Measurements from ENCODE around the gene FATE1. TPM values are rescaled to one million over a fixed set of nuclear protein-coding genes. Genes with fewer than 3 reads are reported as not detected.

The FATE1 gene
- total RNA-seq, 1 donor from 2014 or later: not detected

GRCh38 chrX:151687635-151688034 is 28.2 kb upstream of the FATE1 start:
- Mint-ChIP-seq H3K36me3 (ENCODE audit: unreplicated experiment) (no peaks in the 10 kb centered on the region), H3K4me1 (ENCODE audit: unreplicated experiment) (no peaks in the 10 kb centered on the region), H3K27me3 (ENCODE audit: unreplicated experiment) (no peaks in the 10 kb centered on the region), H3K9me3 (ENCODE audit: unreplicated experiment) (no peaks in the 10 kb centered on the region), H3K27ac (ENCODE audit: unreplicated experiment) (no peak overlapping the region), H3K4me3 (ENCODE audit: unreplicated experiment) (no peak overlapping the region)
- DNase-seq (ENCODE audit: extremely low spot score, unreplicated experiment): peak; percentile 40
- no peak for TF ChIP-seq CTCF (IDR thresholded peaks at IDR 0.05)

GRCh38 chrX:151688695-151689094 is 27.1 kb upstream of the FATE1 start:
- Mint-ChIP-seq H3K27me3 (ENCODE audit: unreplicated experiment) (no peaks in the 10 kb centered on the region), H3K4me1 (ENCODE audit: unreplicated experiment) (no peaks in the 10 kb centered on the region), H3K36me3 (ENCODE audit: unreplicated experiment) (no peaks in the 10 kb centered on the region), H3K4me3 (ENCODE audit: unreplicated experiment) (no peak overlapping the region), H3K27ac (ENCODE audit: unreplicated experiment) (no peak overlapping the region), H3K9me3 (ENCODE audit: unreplicated experiment) (peaks cover 6% of the 10 kb centered on the region)
- no peak for TF ChIP-seq CTCF (IDR thresholded peaks at IDR 0.05)
- DNase-seq (ENCODE audit: extremely low spot score, unreplicated experiment): peak; percentile 70

- no peak overlapping the region for H3K4me3 Mint-ChIP-seq (ENCODE audit: unreplicated experiment)
Measured at GRCh38 chrX:151692825-151693224, 23.0 kb upstream of the FATE1 start.

GRCh38 chrX:151694121-151694520 is 21.7 kb upstream of the FATE1 start:
- TF ChIP-seq CTCF (IDR thresholded peaks at IDR 0.05): no peak
- no peaks in the 10 kb centered on the region for H3K27me3 Mint-ChIP-seq (ENCODE audit: unreplicated experiment)
- H3K36me3 Mint-ChIP-seq (ENCODE audit: unreplicated experiment): no peaks in the 10 kb centered on the region
- no peak for DNase-seq (ENCODE audit: extremely low spot score, unreplicated experiment)
- no peak overlapping the region for H3K27ac Mint-ChIP-seq (ENCODE audit: unreplicated experiment)
- H3K4me1 Mint-ChIP-seq (ENCODE audit: unreplicated experiment): no peaks in the 10 kb centered on the region
- H3K9me3 Mint-ChIP-seq (ENCODE audit: unreplicated experiment): peaks cover 15% of the 10 kb centered on the region
- H3K4me3 Mint-ChIP-seq (ENCODE audit: unreplicated experiment): no peak overlapping the region

More at GRCh38 chrX:151692825-151693224, 23.0 kb upstream of the FATE1 start:
- Mint-ChIP-seq H3K4me1 (ENCODE audit: unreplicated experiment) (no peaks in the 10 kb centered on the region), H3K36me3 (ENCODE audit: unreplicated experiment) (no peaks in the 10 kb centered on the region), H3K27ac (ENCODE audit: unreplicated experiment) (no peak overlapping the region), H3K9me3 (ENCODE audit: unreplicated experiment) (peaks cover 14% of the 10 kb centered on the region), H3K27me3 (ENCODE audit: unreplicated experiment) (no peaks in the 10 kb centered on the region)
- TF ChIP-seq CTCF (IDR thresholded peaks at IDR 0.05): no peak
- DNase-seq (ENCODE audit: extremely low spot score, unreplicated experiment): no peak

- Mint-ChIP-seq H3K4me3 (ENCODE audit: unreplicated experiment) (no peak within 1 kb of the TSS), H3K27ac (ENCODE audit: unreplicated experiment) (no peak within 1 kb of the TSS), H3K4me1 (ENCODE audit: unreplicated experiment) (no peaks in the 10 kb centered on the region), H3K9me3 (ENCODE audit: unreplicated experiment) (peaks cover 20% of the 10 kb centered on the region), H3K36me3 (ENCODE audit: unreplicated experiment) (no peaks in the 10 kb centered on the region), H3K27me3 (ENCODE audit: unreplicated experiment) (no peaks in the 10 kb centered on the region)
- no peak for DNase-seq (ENCODE audit: extremely low spot score, unreplicated experiment)
- no peak for TF ChIP-seq CTCF (IDR thresholded peaks at IDR 0.05)
Measured at GRCh38 chrX:151694661-151695582, 20.9 kb upstream of the FATE1 start, which contains the start of gene PRRG3. Gene PRRG3, plus strand, starts transcription at chrX:151695458. Its CDS starts 3,357 bp downstream, at chrX:151698815.

Data from osteocyte (in vitro differentiated cells).